NCI-H1694 treated with DMSO at 0.1 percent for 48 hours (cell line): ENCODE results near the gene EEPD1.
"Not testable (repeated sequence)": the region's sequence is repeated elsewhere in the genome, so short reads cannot be mapped to it uniquely, and the experiment has no call there.

ENCODE experiments used
- DNase-seq: peaks from one replicate; lab custom pipeline; 2025; lab: John Stamatoyannopoulos, UW

Gene EEPD1

GRCh38 chr7:36321284-36321683 lies 168.2 kb downstream of the EEPD1 start:
- not testable (repeated sequence) for DNase-seq

DNA sequence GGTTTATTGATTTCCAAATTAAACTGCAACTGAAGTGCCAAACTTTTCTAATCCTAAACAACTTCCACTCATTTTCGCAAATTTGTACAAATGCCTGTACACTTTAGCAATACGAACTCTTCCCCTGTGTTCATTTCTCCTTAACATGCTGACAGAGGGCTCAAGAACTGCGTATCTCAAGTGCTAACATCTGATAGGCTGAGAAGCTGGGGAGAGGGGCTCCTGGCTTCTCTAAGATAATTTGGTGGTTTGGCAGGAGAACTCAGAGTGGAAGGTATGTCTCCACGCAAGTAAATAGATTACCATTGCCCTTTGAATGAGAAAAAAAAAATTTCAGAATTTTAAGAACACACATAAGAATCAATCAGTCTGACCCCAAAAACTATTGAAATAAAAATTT lies 183.3 kb downstream of the EEPD1 start:
- DNase-seq, result no peak

DNA sequence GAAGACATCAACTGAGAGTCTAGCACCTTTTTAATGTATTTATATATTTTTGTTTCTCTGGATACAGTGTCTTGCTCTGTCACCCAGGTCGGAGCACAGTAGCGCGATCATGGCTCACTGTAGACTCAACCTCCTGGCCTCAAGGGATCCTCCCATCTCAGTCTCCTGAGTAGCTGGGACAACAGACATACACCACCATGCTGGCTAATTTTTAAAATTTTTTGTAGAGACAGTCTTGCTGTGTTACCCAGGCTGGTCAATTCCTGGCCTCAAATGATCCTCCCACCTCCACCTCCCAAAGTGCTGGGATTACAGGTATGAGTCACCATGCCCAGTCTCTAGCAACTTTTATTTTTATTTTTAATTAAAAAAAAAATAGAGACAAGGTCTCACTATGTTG lies 185.2 kb downstream of the EEPD1 start:
- no peak for DNase-seq

DNA sequence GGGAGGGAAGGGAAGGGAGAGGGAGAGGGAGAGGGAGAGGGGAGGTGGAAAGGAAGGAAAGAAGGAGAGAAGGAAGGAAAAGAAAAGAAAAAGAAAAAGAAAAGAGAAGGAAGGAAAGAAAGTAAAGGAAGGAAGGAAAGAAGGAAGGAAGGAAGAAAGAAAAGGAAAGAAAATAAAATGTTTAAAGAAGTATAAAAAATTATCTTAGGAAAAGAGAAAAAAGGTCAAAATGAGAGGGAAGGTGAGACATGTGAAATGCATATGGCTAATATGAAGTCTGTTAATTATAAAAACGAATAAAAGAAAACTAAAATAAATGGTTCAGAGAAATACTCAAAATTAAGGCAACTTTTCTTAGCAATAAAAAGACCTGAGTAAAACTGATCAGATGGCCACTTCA lies 190.5 kb downstream of the EEPD1 start:
- no peak for DNase-seq

- DNase-seq, result no peak
Observed at GRCh38 chr7:36344622-36345021, 191.6 kb downstream of the EEPD1 start.

- DNase-seq, result no peak
Observed at GRCh38 chr7:36346260-36346831, 193.3 kb downstream of the EEPD1 start.

GRCh38 chr7:36348256-36348655 lies 195.2 kb downstream of the EEPD1 start:
- no peak for DNase-seq

- no peak for DNase-seq
Observed at GRCh38 chr7:36348771-36349170, 195.7 kb downstream of the EEPD1 start.

DNA sequence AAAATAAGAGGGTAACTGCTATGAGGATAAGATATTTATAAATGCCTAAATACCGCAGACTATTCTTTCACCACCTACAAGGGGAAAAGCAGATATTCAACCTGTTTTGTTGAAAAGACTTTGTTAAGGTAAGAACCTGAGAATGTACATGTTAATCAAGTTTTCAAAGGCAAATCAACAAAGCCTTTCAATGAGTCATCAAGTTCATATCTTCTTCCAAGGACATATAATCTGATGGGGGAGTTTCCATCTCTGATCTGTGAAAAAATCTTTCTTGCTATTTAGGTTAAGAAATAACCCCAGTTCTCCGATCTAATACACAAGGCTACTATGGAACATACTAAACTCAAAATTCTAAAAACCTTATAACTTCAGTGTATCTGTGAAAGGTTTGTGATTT lies 196.6 kb downstream of the EEPD1 start:
- no peak for DNase-seq
